ENCODE measurements around the gene ZAP70.

Gene ZAP70

GRCh38 chr2:97775074-97775473 is 61.7 kb downstream of the ZAP70 start:
- no peak for DNase-seq (ENCODE audit: extremely low read depth in 1 of 2, low read depth in 1 of 2)

- DNase-seq (ENCODE audit: extremely low read depth in 1 of 2, low read depth in 1 of 2): no peak
These were observed 65.8 kb downstream of the ZAP70 start for GRCh38 chr2:97779141-97779540.

- no peak for DNase-seq (ENCODE audit: extremely low read depth in 1 of 2, low read depth in 1 of 2)
These were observed 68.6 kb downstream of the ZAP70 start for GRCh38 chr2:97781981-97782380.

- no peak for DNase-seq (ENCODE audit: extremely low read depth in 1 of 2, low read depth in 1 of 2)
These were observed 71.6 kb downstream of the ZAP70 start for GRCh38 chr2:97784953-97785352.

GRCh38 chr2:97785818-97786217 is 72.4 kb downstream of the ZAP70 start:
- no peak for DNase-seq (ENCODE audit: extremely low read depth in 1 of 2, low read depth in 1 of 2)

- no peak for DNase-seq (ENCODE audit: extremely low read depth in 1 of 2, low read depth in 1 of 2)
These were observed 75.7 kb downstream of the ZAP70 start for GRCh38 chr2:97788986-97789644.
